ENCODE measurements around the gene LMTK3.
A peak's percentile ranks its signal among the peaks of the same experiment; 100 is the strongest.

Gene LMTK3

DNA sequence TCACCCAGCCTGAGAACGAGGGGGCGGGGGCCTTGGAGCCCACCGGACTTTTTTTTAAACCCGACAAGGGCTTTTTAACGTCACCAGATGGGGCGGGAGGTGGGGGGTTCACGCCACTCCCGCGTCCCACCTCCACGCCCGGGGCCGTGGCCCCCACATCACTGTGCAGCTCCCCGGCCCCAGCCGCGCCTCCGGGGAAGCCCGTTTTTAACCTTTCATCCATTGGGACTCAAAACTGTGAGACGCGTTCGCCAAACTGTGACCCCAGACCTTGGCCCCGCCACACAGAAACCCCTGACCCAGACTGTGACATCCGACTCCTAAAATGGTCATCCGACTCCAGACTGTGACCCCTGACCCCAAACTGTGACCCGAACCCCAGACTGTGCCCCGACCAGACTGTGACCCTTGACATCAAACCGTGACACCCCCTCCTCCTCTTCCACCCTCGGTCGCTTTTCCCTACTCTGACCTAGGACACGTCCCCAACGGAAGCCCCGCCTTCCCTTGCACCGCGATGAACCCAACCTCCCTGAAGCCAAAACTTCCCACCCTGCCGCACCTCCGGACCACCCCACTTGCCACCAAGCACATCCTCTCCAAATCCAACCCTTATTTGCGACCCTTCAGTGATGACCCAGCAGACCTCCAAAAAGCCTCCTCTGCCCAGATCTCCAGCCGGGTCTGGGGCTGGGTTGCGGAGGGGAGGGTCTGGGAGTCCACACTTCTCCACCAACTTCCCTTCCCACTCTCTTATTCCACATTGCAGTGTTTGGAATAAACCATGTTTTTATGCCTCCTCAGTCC lies 67.3 kb downstream of the LMTK3 start:
- H3K9me3 Mint-ChIP-seq, result no peaks in the 10 kb centered on the region
- peak overlapping the region; percentile 97 for H3K27ac Mint-ChIP-seq
- ATAC-seq (no peak), DNase-seq (ENCODE audit: low spot score in 2 of 2) (no peak)
- H3K36me3 Mint-ChIP-seq, result peaks cover 49% of the 10 kb centered on the region
- H3K4me3 Mint-ChIP-seq, result peak overlapping the region; percentile 90
- peaks cover 35% of the 10 kb centered on the region for H3K4me1 Mint-ChIP-seq

DNA sequence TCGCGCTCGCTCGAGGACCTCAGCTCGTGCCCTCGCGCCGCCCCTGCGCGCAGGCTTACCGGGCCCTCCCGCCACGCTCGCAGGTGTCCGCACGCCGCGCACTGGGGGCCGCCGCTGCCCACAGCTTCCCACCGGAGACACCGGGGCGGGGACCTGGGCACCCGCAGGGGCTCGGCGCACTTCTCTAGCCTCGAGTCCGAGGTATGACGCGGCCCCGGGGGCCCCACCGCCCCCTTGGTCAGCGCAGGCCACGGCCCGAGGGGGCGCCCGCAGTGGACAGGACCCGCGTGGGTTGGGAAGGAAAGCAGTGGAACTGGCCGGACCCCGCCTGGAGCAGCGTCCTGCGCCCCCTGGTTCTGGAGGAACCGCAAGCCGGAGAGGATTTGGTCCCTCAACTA lies 67.9 kb downstream of the LMTK3 start:
- H3K27ac Mint-ChIP-seq, result no peak overlapping the region
- peaks cover 33% of the 10 kb centered on the region for H3K4me1 Mint-ChIP-seq
- DNase-seq (ENCODE audit: low spot score in 2 of 2), result no peak
- no peaks in the 10 kb centered on the region for H3K9me3 Mint-ChIP-seq
- ATAC-seq, result no peak
- H3K4me3 Mint-ChIP-seq, result peak overlapping the region; percentile 90
- peaks cover 42% of the 10 kb centered on the region for H3K36me3 Mint-ChIP-seq

GRCh38 chr19:48443256-48443655 lies 68.4 kb downstream of the LMTK3 start:
- no peak for ATAC-seq
- no peaks in the 10 kb centered on the region for H3K9me3 Mint-ChIP-seq
- no peak overlapping the region for H3K4me3 Mint-ChIP-seq
- no peak for DNase-seq (ENCODE audit: low spot score in 2 of 2)
- H3K27ac Mint-ChIP-seq, result no peak overlapping the region
- peaks cover 38% of the 10 kb centered on the region for H3K36me3 Mint-ChIP-seq
- H3K4me1 Mint-ChIP-seq, result peaks cover 28% of the 10 kb centered on the region

- ATAC-seq, result no peak
- DNase-seq (ENCODE audit: low spot score in 2 of 2), result no peak
- no peaks in the 10 kb centered on the region for H3K9me3 Mint-ChIP-seq
- H3K4me1 Mint-ChIP-seq, result peaks cover 19% of the 10 kb centered on the region
- peak overlapping the region; percentile 43 for H3K27ac Mint-ChIP-seq
- peak overlapping the region; percentile 57 for H3K4me3 Mint-ChIP-seq
- peaks cover 29% of the 10 kb centered on the region for H3K36me3 Mint-ChIP-seq
Measured at GRCh38 chr19:48442116-48443035, 69.3 kb downstream of the LMTK3 start.

GRCh38 chr19:48441360-48442050 lies 70.1 kb downstream of the LMTK3 start:
- Mint-ChIP-seq H3K36me3 (peaks cover 20% of the 10 kb centered on the region), H3K9me3 (no peaks in the 10 kb centered on the region), H3K27ac (peak overlapping the region; percentile 43), H3K4me3 (peak overlapping the region; percentile 57), H3K4me1 (peaks cover 18% of the 10 kb centered on the region)
- DNase-seq (ENCODE audit: low spot score in 2 of 2) (no peak), ATAC-seq (no peak)

DNA sequence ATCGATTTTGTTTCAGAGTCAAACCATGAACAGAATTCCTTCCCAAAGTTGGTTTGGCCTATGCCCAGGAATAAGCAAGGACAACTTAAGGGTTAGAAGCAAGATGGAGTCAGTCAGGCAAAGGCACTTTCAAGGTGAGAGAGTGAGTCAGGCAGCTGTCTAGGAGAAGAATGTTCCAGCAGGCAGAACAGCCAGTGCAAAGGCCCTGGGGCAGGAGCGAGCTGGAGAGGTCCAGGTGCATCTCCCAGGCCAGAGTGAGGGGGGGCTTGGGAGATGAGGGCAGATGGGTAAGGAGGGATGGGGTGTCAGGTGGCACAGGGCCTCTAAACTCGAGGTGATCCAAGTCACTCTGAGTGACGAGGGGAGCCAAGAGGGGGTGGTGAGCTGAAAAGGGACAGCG lies 75.0 kb downstream of the LMTK3 start:
- no peaks in the 10 kb centered on the region for H3K9me3 Mint-ChIP-seq
- no peaks in the 10 kb centered on the region for H3K36me3 Mint-ChIP-seq
- H3K4me1 Mint-ChIP-seq, result no peaks in the 10 kb centered on the region
- no peak overlapping the region for H3K27ac Mint-ChIP-seq
- no peak overlapping the region for H3K4me3 Mint-ChIP-seq
- ATAC-seq (no peak), DNase-seq (ENCODE audit: low spot score in 2 of 2) (no peak)
